Measurements from ENCODE around the gene MYO3B.

The MYO3B gene

GRCh38 chr2:170582751-170583463, 405.0 kb downstream of the MYO3B start:
- H3K4me3 ChIP-seq (ENCODE audit: low read length), result no peak overlapping the region
- TF ChIP-seq CTCF (conservative IDR thresholded peaks at IDR 0.05; ENCODE audit: low read depth, low read length), result no peak
- DNase-seq (ENCODE audit: low read depth), result no peak

- no peak for TF ChIP-seq CTCF (conservative IDR thresholded peaks at IDR 0.05; ENCODE audit: low read depth, low read length)
- no peak for DNase-seq (ENCODE audit: low read depth)
- no peak overlapping the region for H3K4me3 ChIP-seq (ENCODE audit: low read length)
Measured at GRCh38 chr2:170585067-170585466, 407.1 kb downstream of the MYO3B start.

- TF ChIP-seq CTCF (conservative IDR thresholded peaks at IDR 0.05; ENCODE audit: low read depth, low read length), result no peak
- no peak overlapping the region for H3K4me3 ChIP-seq (ENCODE audit: low read length)
- DNase-seq (ENCODE audit: low read depth), result no peak
Measured at GRCh38 chr2:170586571-170587095, 408.7 kb downstream of the MYO3B start.

GRCh38 chr2:170587117-170587516, 409.2 kb downstream of the MYO3B start:
- no peak for DNase-seq (ENCODE audit: low read depth)
- no peak overlapping the region for H3K4me3 ChIP-seq (ENCODE audit: low read length)
- no peak for TF ChIP-seq CTCF (conservative IDR thresholded peaks at IDR 0.05; ENCODE audit: low read depth, low read length)

- no peak overlapping the region for H3K4me3 ChIP-seq (ENCODE audit: low read length)
- DNase-seq (ENCODE audit: low read depth), result no peak
- TF ChIP-seq CTCF (conservative IDR thresholded peaks at IDR 0.05; ENCODE audit: low read depth, low read length), result no peak
Measured at GRCh38 chr2:170587922-170588321, 410.0 kb downstream of the MYO3B start.

GRCh38 chr2:170588729-170589128, 410.8 kb downstream of the MYO3B start:
- no peak for TF ChIP-seq CTCF (conservative IDR thresholded peaks at IDR 0.05; ENCODE audit: low read depth, low read length)
- no peak overlapping the region for H3K4me3 ChIP-seq (ENCODE audit: low read length)
- DNase-seq (ENCODE audit: low read depth), result no peak

GRCh38 chr2:170596576-170596975, 418.6 kb downstream of the MYO3B start:
- no peak for DNase-seq (ENCODE audit: low read depth)
- no peak overlapping the region for H3K4me3 ChIP-seq (ENCODE audit: low read length)
- no peak for TF ChIP-seq CTCF (conservative IDR thresholded peaks at IDR 0.05; ENCODE audit: low read depth, low read length)

Measured in retinal pigment epithelial cell (primary cell).